HepG2 (cell line): ENCODE results near the gene LILRB4. TPM values are rescaled to one million over a fixed set of nuclear protein-coding genes. Genes with fewer than 3 reads are reported as not detected.

Experiments used
- ATAC-seq: fragments of 200-7000 bp; cut with Tn5 transposase; 3 replicates; pipeline ENCODE4 v1.9.1; 2020; ENCODE audit warnings: mild to moderate bottlenecking, moderate library complexity
- BruUV-seq: library from RNA; stranded (reverse); fragments of 400-500 nt; replicated peaks from 2 replicates; lab custom pipeline; 2021; lab: Mats Ljungman, UMichigan
- CTCF ChIA-PET: fragments of 300-600 bp; formaldehyde crosslinking; extraction: SDS; loops from one replicate; lab custom pipeline; 2021; ENCODE audit warnings: low total read pairs, inconsistent platforms, low intra/inter-chr PET ratio; lab: Yijun Ruan, JAX
- POLR2A ChIA-PET: fragments of 350-600 bp; sonication (Branson Sonifier 250); formaldehyde crosslinking; loops from one replicate; lab custom pipeline; 2020; ENCODE audit warnings: antibody characterized with exemption, inconsistent platforms; lab: Yijun Ruan, JAX
- DNase-seq: peaks from one replicate; pipeline ENCODE4 v3.0.0-alpha.2; 2015; ENCODE audit warnings: low spot score
- FAIRE-seq: peaks from 3 replicates; lab custom pipeline; 2011; peaks lifted over from hg19 to GRCh38; lab: Jason Lieb, UNC
- H2AFZ ChIP-seq: one replicate; pipeline ENCODE4 v1.6.1; 2011; ENCODE audit warnings: low read length, inconsistent platforms
- H3K27ac ChIP-seq: fragments of 300-600 bp; 3 replicates; pipeline ENCODE4 v1.8.0; 2011; ENCODE audit warnings: mixed run types, mild to moderate bottlenecking, mixed read lengths, low read length, inconsistent platforms; ENCODE audit not compliant: insufficient read depth; ENCODE audit errors: extremely low read length
- H3K27me3 ChIP-seq, 2 experiments: fragments of 200-600 bp in 1 of 2; 2 replicates in 1 of 2; 3 replicates in 1 of 2; pipeline versions ENCODE4 v1.6.0 to v1.8.0; 2011; ENCODE audit warnings: low read length in 2 of 2, mild to moderate bottlenecking in 2 of 2, moderate library complexity in 2 of 2, inconsistent platforms in 1 of 2; ENCODE audit not compliant: insufficient read depth in 2 of 2, control insufficient read depth in 1 of 2
- H3K36me3 ChIP-seq, 2 experiments: fragments of 200-600 bp in 1 of 2; replicated peaks in 1 of 2; 2 replicates in 1 of 2; 3 replicates in 1 of 2; pipeline versions ENCODE4 v1.5.1 to v1.8.0; 2011; ENCODE audit warnings: low read length in 2 of 2, inconsistent platforms in 1 of 2; ENCODE audit not compliant: insufficient read depth in 2 of 2, control insufficient read depth in 1 of 2
- H3K4me1 ChIP-seq: 2 replicates; pipeline ENCODE4 v1.5.1; 2012; ENCODE audit warnings: low read length, inconsistent platforms; ENCODE audit not compliant: insufficient read depth
- H3K4me2 ChIP-seq: 2 replicates; pipeline ENCODE4 v1.6.0; 2011; ENCODE audit warnings: low read depth, low read length, inconsistent platforms
- H3K4me3 ChIP-seq, 3 experiments: fragments of 200-600 bp in 1 of 3; sonication (generic), shearing (Covaris generic) in 1 of 3; replicated peaks in 1 of 3; 2 replicates each; pipeline ENCODE4 v1.5.1; 2011 to 2016; ENCODE audit warnings: low read length in 3 of 3, inconsistent platforms in 2 of 3, low read depth in 2 of 3, mild to moderate bottlenecking in 2 of 3, control low read depth in 1 of 3, mixed read lengths in 1 of 3; ENCODE audit not compliant: insufficient read depth in 1 of 3
- H3K79me2 ChIP-seq: one replicate; pipeline ENCODE4 v1.6.1; 2011; ENCODE audit warnings: low read length, inconsistent platforms; ENCODE audit not compliant: insufficient read depth
- H3K9ac ChIP-seq: 2 replicates; pipeline ENCODE4 v1.6.0; 2011; ENCODE audit warnings: mild to moderate bottlenecking, low read depth, low read length, inconsistent platforms; ENCODE audit not compliant: insufficient read depth
- H3K9me3 ChIP-seq: 2 replicates; pipeline ENCODE4 v1.5.1; 2012; ENCODE audit warnings: mild to moderate bottlenecking, low read length
- H4K20me1 ChIP-seq: 2 replicates; pipeline ENCODE4 v1.6.0; 2011; ENCODE audit warnings: inconsistent platforms, mild to moderate bottlenecking, low read length, moderate library complexity; ENCODE audit not compliant: insufficient read depth
- ATF7 ChIP-seq, 2 experiments: fragments of 450-650 bp in 1 of 2; sonication (generic) in 1 of 2; formaldehyde crosslinking in 1 of 2; IDR thresholded peaks; 2 replicates each; pipeline versions ENCODE4 v1.4.0 to v1.6.1; 2016 to 2020; ENCODE audit warnings: antibody characterized with exemption in 1 of 2, mild to moderate bottlenecking in 1 of 2, missing genetic modification reagents in 1 of 2
- CEBPB ChIP-seq: IDR thresholded peaks from 2 replicates; pipeline ENCODE4 v1.6.1; 2011; ENCODE audit warnings: low read depth, low read length, improper control_type of control experiment, borderline replicate concordance
- HNRNPK ChIP-seq: fragments of 200-400 bp; formaldehyde crosslinking; IDR thresholded peaks from 2 replicates; pipeline ENCODE4 v1.6.1; 2018; ENCODE audit warnings: low read length, low read depth, moderate library complexity, mild to moderate bottlenecking; ENCODE audit not compliant: poor library complexity, severe bottlenecking
- MED8 ChIP-seq: sonication (generic); formaldehyde crosslinking; IDR thresholded peaks from 2 replicates; pipeline ENCODE4 v1.8.1; 2023; ENCODE audit warnings: mild to moderate bottlenecking, missing genetic modification reagents; ENCODE audit not compliant: insufficient replicate concordance
- POLR2AphosphoS5 ChIP-seq: IDR thresholded peaks from 2 replicates; pipeline ENCODE4 v1.6.1; 2012; ENCODE audit warnings: low read depth, low read length
- PRPF4 ChIP-seq: fragments of 200-400 bp; formaldehyde crosslinking; IDR thresholded peaks from 2 replicates; pipeline ENCODE4 v1.6.1; 2016; ENCODE audit warnings: low read length, low read depth; ENCODE audit not compliant: poor library complexity, severe bottlenecking
- SIN3A ChIP-seq: IDR thresholded peaks from 2 replicates; pipeline ENCODE4 v1.6.1; 2011; ENCODE audit warnings: low read depth, mild to moderate bottlenecking, control low read depth, low read length, borderline replicate concordance
- STAG1 ChIP-seq: sonication (generic); formaldehyde crosslinking; IDR thresholded peaks from 2 replicates; pipeline ENCODE4 v1.4.0; 2020; ENCODE audit warnings: missing genetic modification reagents
- ZIK1 ChIP-seq: sonication (generic); formaldehyde crosslinking; IDR thresholded peaks from 2 replicates; pipeline ENCODE4 v1.5.0; 2020; ENCODE audit warnings: mild to moderate bottlenecking, low read depth, missing genetic modification reagents, borderline replicate concordance
- ZMYM2 ChIP-seq: sonication (generic); formaldehyde crosslinking; IDR thresholded peaks from 2 replicates; pipeline ENCODE4 v1.8.0; 2022; ENCODE audit warnings: mild to moderate bottlenecking, missing genetic modification reagents
- ZNF644 ChIP-seq: IDR thresholded peaks from 2 replicates; pipeline ENCODE4 v1.6.1; 2016; ENCODE audit warnings: low read depth
- WGBS: methylation state at CpG from one replicate; pipeline ENCODE4 v1.1.6; 2017; ENCODE audit warnings: low lambda C conversion rate; 5-methylcytosine and 5-hydroxymethylcytosine counted together
- in situ Hi-C: cut with HindIII; loops from 2 replicates; pipeline ENCODE4 v1.10.0; 2017; ENCODE audit warnings: low pct_unique_long_range_greater_than_20kb; ENCODE audit not compliant: extremely low pct_ligation_motif_present
- intact Hi-C: fragments of 100-400 bp; cut with micrococcal nuclease; formaldehyde crosslinking; loops from one replicate; pipeline ENCODE4 v1.10.0; 2022; ENCODE audit not compliant: unreplicated experiment
- polyA plus RNA-seq, 8 experiments: library from polyadenylated mRNA; depleted of rRNA in 3 of 8; stranded (reverse) in 7 of 8; unstranded in 1 of 8; fragments of >200 nt; fragmentation: Illumina TruSeq in 4 of 8; extraction: Trizol in 4 of 8; gene quantifications; 2 replicates each; pipeline versions ENCODE4 v1.2.1 to v1.2.3, GENCODE V29; 2011 to 2016; ENCODE audit warnings: low read depth in 4 of 8, missing spikeins in 1 of 8, mixed read lengths in 1 of 8; ENCODE audit not compliant: insufficient read depth in 1 of 8
- total RNA-seq, 5 experiments: library from RNA; depleted of rRNA; stranded (reverse); fragments of >200 nt; fragmentation: Illumina TruSeq; extraction: Trizol; gene quantifications; 2 replicates each; pipeline ENCODE4 v1.2.3, GENCODE V29; 2016; ENCODE audit warnings: low read depth in 1 of 5
- TF ChIP-seq, protein P1 (sequence below): sonication (generic); formaldehyde crosslinking; IDR thresholded peaks from 2 replicates; pipeline ENCODE4 v1.5.0; 2020; ENCODE audit warnings: mild to moderate bottlenecking, missing genetic modification reagents, moderate library complexity
- TF ChIP-seq, protein P2 (sequence below): sonication (generic); formaldehyde crosslinking; IDR thresholded peaks from 2 replicates; pipeline ENCODE4 v1.5.0; 2020; ENCODE audit warnings: missing genetic modification reagents, mild to moderate bottlenecking, borderline replicate concordance
- TF ChIP-seq, protein P3 (sequence below): fragments of 450-650 bp; IDR thresholded peaks from 2 replicates; pipeline ENCODE4 v1.6.1; 2016

LILRB4 gene
- total and polyA plus RNA-seq, 2 of the 13 experiments (the other 11 are each of a cell fraction or from before 2014, with no cell fraction given) = not detected

DNA sequence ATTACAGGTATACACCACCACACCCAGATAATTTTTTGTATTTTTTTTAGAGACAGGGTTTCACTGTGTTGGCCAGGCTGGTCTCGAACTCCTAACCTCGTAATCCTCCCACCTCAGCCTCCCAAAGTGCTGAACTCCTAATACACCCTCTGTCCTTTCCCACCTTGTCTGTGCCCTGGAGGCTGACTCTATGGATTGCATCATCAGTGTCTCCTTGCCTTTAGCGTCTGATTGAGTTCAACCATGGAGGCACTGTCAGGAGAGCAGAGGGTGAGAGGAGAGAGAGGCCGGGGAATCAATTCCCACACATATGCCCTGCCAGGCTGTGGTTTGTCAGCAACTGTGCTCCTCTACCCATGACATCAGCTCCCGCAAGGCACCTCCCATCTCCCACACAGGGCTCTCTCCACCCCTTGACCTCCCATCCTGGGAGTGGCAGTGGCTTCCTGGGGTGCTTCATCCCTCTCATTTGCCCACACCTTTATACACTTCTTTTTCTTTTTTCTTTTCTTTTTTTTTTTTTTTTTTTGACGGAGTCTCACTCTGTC, 12.6 kb upstream of the LILRB4 start:
- Histone ChIP-seq H2AFZ (no peak overlapping the region), H3K4me1 (no peaks in the 10 kb centered on the region), H3K36me3 (no peaks in the 10 kb centered on the region), H3K27ac (no peak overlapping the region), H3K4me3 (no peak overlapping the region), H4K20me1 (no peaks in the 10 kb centered on the region), H3K4me2 (no peak overlapping the region), H3K27me3 (0 out of 5 replicates have a peak, but pooled peaks cover 0 to 3% of the 10 kb centered on the region in 2 experiments), H3K79me2 (no peaks in the 10 kb centered on the region), H3K9ac (no peak overlapping the region), H3K9me3 (no peaks in the 10 kb centered on the region)
- in situ Hi-C loops (no loop called here), intact Hi-C loops (no loop called here)
- peak; percentile 42; the same call in 1 of the 2 replicates for TF ChIP-seq ATF7 (IDR thresholded peaks at IDR 0.05)
- TF ChIP-seq ATF7 (CRISPR knock-in tag; IDR thresholded peaks at IDR 0.05) = no peak
- TF ChIP-seq PRPF4 = no peak
- peak; percentile 59; the same call in 1 of the 2 replicates for TF ChIP-seq CEBPB
- no peak for FAIRE-seq
- CTCF ChIA-PET = no interaction called here
- no peak for ATAC-seq
- POLR2A ChIA-PET = no interaction called here
- WGBS = 17% methylated on average over 6 of the region's 6 CpGs
- BruUV-seq = no TSS peak
- DNase-seq = no peak

DNA sequence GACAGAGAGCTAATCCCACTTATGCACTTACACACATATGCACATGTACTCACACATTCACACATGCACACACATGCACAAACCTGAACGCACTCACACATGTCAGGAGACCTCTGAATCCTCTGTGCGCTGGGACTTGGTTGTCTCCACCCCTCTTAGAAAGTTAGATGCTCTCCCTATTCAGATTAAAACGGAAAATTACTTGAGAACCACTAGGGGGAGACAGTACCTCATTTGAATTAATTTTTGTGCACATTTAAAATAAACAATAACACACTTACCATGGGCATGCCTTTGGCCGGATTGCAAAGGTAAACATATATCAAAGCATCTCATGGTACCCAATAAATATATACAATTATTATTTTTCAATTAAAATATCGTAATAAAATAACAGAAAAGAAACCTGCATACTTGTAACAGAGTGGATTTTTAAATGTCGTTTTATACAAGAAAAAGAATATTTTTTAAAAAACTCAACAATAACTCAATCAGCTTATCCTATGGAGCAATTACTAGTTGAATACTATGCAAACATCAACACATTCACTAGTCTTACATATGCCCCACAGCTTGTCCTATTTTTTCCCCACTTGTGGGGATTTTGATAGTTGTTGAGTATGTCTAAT, 9.5 kb upstream of the LILRB4 start:
- POLR2A ChIA-PET = no interaction called here
- Histone ChIP-seq H3K27me3 (no peaks in the 10 kb centered on the region), H3K4me1 (no peaks in the 10 kb centered on the region), H3K4me2 (no peak overlapping the region), H4K20me1 (no peaks in the 10 kb centered on the region), H2AFZ (no peak overlapping the region), H3K27ac (no peak overlapping the region), H3K4me3 (no peak overlapping the region), H3K9me3 (no peaks in the 10 kb centered on the region), H3K79me2 (no peaks in the 10 kb centered on the region), H3K36me3 (no peaks in the 10 kb centered on the region), H3K9ac (no peak overlapping the region)
- intact Hi-C loops = no loop called here
- no TSS peak for BruUV-seq
- CTCF ChIA-PET = interaction anchor here (1.5 kb wide), 1 partner anchor 23 kb away, joined by 10 read pairs; no protein-coding TSS in a partner anchor
- in situ Hi-C loops = no loop called here
- ATAC-seq (no peak), FAIRE-seq (no peak), DNase-seq (peak; percentile 8)
- under 1% methylated on average over 6 of the region's 6 CpGs for WGBS
- TF ChIP-seq SIN3A (no peak), ZIK1 (CRISPR knock-in tag) (no peak), HNRNPK (no peak), POLR2AphosphoS5 (no peak), ZMYM2 (CRISPR knock-in tag) (no peak), ZNF644 (CRISPR knock-in tag) (no peak), MED8 (CRISPR knock-in tag) (no peak), STAG1 (CRISPR knock-in tag) (peak; percentile 42)
- TF ChIP-seq, protein P1, sequence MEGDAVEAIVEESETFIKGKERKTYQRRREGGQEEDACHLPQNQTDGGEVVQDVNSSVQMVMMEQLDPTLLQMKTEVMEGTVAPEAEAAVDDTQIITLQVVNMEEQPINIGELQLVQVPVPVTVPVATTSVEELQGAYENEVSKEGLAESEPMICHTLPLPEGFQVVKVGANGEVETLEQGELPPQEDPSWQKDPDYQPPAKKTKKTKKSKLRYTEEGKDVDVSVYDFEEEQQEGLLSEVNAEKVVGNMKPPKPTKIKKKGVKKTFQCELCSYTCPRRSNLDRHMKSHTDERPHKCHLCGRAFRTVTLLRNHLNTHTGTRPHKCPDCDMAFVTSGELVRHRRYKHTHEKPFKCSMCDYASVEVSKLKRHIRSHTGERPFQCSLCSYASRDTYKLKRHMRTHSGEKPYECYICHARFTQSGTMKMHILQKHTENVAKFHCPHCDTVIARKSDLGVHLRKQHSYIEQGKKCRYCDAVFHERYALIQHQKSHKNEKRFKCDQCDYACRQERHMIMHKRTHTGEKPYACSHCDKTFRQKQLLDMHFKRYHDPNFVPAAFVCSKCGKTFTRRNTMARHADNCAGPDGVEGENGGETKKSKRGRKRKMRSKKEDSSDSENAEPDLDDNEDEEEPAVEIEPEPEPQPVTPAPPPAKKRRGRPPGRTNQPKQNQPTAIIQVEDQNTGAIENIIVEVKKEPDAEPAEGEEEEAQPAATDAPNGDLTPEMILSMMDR = peak; percentile 37
- TF ChIP-seq, protein P2, sequence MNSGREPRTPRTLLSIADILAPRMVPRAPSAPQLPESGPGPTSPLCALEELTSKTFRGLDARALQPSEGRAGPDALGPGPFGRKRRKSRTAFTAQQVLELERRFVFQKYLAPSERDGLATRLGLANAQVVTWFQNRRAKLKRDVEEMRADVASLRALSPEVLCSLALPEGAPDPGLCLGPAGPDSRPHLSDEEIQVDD (CRISPR knock-in tag) = no peak
- TF ChIP-seq, protein P3, sequence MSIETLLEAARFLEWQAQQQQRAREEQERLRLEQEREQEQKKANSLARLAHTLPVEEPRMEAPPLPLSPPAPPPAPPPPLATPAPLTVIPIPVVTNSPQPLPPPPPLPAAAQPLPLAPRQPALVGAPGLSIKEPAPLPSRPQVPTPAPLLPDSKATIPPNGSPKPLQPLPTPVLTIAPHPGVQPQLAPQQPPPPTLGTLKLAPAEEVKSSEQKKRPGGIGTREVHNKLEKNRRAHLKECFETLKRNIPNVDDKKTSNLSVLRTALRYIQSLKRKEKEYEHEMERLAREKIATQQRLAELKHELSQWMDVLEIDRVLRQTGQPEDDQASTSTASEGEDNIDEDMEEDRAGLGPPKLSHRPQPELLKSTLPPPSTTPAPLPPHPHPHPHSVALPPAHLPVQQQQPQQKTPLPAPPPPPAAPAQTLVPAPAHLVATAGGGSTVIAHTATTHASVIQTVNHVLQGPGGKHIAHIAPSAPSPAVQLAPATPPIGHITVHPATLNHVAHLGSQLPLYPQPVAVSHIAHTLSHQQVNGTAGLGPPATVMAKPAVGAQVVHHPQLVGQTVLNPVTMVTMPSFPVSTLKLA = peak; percentile 22; the same call in 1 of the 2 replicates
